HG03460 (cell line): Measurements from ENCODE around the gene SNX20.

Source experiments
- ATAC-seq: cut with Tn5 transposase; IDR thresholded peaks from one replicate; pipeline ENCODE4 v1.9.1; 2021; ENCODE audit not compliant: unreplicated experiment

The SNX20 gene, protein sequence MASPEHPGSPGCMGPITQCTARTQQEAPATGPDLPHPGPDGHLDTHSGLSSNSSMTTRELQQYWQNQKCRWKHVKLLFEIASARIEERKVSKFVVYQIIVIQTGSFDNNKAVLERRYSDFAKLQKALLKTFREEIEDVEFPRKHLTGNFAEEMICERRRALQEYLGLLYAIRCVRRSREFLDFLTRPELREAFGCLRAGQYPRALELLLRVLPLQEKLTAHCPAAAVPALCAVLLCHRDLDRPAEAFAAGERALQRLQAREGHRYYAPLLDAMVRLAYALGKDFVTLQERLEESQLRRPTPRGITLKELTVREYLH

DNA sequence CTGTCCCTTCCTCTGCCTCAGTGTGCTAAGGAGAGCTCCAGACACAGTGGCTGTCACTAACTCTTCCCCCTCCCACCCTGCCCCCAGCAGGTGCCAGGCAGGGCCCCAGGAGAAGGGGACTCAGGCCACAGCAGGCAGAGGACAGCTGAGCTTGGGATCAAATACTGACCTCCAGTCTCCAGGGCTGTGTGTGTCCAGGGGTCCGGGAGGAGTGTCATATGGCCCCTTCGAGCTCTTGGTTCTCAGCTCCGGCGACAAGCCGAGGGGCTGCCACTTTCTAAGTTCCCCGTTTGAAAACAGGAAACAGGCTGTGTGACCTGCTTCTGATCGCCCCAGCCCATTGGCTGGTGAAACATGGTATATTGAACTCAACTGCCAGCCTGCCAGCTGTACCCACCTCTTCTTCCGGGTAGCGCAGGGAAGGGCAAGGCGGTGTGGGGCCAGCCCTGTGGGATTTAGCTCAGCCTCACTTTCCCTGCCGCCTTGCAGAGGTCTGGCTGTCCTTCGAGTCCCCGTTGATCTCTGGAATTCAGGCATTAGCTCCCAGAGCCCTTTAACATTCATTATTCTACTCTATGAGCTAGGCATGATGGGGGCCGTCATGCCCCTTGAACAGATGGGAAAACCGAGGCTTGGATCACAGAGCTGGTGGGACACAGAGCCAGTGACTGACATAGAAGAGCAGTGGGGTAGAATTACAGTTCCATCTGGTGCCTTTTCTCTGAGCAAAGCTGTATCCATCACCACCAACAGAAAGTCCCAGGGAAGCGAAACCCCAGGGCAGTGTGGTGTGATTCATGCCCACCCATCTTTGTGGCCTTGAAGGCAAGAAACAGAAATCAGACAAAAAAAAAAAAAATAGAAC, at the start of gene SNX20:
Gene SNX20, minus strand, starts transcription at position 292 of the 865 bp plus-strand sequence. CDS start 3,786 bp downstream, outside the sequence.
- peak; percentile 54 for ATAC-seq

DNA sequence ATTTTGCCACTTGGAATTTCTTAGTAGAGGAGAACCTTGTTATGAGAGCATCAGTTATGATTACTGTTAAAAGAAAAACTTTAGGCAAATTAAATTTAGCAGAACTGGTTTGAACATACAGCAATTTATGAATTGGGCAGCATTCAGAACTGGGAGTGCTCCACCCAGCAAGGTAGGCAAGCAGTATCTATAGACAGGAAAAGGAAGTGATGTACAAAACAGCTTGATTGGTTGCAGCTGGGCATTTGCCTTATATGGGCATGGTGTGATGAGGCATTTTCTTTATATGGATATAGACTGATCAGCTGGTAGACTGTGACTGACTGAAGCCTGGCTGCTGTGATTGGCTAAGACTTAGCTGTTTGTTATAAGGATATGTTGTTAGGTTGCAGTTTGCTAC, 43.2 kb upstream of the SNX20 start:
- no peak for ATAC-seq

DNA sequence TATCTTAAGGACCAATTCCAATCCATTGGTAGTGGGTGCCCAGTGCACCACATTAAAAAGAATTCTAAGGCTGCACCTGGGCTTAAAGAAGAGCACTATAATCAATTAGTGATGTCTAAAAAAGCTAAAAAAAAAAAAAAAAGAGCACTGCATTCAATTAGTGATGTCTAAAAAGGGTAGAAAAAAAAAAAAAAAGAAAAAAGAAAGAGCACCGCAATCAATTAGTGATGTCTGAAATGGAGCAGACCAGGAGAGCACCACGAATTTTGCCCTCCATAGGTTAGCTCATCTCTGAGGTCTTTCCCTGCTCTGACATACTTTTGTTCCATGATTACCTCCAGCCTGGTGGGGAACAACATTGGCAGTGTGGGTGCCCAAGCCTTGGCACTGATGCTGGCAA, 41.8 kb upstream of the SNX20 start:
- no peak for ATAC-seq

DNA sequence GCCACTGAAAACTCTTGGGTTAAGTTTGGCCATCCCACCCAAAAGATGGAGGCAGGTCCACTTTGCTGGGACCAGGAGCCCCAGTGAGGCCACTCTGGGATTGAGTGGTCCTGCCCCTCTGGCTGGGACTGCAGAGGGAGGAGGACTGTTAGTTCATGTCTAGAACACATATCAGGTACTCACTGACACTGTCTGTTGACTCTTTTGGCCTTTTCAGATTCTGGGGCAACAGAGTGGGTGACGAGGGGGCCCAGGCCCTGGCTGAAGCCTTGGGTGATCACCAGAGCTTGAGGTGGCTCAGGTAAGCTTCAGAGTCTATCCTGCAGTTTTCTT, 41.3 kb upstream of the SNX20 start:
- no peak for ATAC-seq

DNA sequence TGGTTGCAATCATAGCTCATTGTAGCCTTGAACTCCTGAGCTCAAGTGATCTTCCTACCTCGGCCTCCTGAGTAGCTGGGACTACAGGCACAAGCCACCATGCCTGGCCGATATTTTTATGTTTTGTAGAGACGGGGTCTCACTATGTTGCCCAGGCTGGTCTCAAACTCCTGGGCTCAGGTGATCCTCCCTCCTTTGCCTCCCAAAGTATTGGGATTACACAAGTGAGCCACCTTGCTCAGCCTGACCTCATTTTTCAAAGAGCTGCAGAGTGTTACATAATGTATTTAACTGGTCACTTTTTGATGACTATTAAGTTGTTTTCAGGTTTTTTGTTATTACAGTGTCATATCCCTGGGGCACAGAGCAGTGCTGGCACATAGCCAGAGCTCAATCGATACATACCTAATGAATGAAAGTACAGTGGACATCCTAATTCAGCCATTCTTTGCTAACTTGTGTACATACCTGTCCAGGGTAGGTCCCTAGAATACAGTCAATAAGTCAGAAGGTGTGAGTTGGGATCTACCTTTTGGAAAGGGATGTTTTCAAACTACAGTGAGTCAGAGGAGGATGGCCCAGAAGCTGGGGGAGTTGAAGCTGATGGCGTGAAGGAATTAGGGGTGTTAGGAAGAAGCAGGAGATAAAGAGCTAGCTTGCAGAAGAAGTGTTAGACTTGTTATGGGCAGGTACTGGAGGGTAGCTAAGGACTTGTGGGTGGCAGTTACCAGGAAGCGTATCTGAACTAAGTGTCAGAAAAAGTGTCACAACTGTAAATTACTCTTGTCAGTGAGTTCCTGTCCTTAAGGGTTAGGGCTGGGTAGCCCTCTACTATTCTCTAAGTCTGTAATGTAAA, 40.7 kb upstream of the SNX20 start:
- ATAC-seq = no peak

DNA sequence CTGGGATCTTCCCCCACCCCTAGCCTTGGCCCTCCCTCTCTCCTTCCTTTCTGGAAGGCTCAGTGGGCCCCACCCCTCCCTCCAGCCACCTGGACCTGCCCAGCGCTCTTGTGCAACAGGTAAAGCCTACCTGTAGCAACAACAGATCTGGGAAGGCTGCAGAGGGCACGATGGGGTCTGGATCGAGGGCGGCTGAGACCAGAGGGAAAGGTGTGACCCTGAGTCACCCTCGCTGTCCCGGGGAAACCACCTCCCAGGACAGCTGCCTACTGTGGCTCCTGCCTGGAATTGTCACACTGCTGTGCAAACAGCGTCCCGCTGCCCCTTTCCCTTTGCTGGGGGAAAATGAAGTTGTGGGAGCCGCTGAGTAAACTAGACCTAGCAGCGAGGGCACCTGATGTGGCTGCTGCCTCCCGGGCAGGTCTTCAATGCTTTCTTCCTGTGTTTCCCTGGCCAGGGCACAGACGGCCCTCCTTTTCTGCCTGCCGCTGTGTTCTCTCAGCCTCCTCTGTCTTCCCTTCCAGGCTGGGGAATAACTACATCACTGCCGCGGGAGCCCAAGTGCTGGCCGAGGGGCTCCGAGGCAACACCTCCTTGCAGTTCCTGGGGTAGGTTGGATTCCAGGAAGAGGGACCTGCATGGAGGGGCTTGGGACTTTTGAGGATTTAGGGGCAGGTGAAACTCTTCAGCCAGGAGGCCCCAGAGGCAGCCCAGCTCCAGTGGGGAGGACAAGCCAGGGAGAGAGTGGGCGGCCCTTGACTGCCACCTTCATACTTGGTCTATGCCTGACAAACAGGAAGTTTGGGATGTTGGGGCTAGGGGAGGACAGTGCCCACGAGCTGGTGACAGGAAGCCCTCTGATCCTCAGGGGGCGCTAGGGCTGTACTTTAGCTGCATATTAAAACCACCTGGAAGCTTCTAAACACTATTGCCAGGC, 38.6 kb upstream of the SNX20 start:
- no peak for ATAC-seq

DNA sequence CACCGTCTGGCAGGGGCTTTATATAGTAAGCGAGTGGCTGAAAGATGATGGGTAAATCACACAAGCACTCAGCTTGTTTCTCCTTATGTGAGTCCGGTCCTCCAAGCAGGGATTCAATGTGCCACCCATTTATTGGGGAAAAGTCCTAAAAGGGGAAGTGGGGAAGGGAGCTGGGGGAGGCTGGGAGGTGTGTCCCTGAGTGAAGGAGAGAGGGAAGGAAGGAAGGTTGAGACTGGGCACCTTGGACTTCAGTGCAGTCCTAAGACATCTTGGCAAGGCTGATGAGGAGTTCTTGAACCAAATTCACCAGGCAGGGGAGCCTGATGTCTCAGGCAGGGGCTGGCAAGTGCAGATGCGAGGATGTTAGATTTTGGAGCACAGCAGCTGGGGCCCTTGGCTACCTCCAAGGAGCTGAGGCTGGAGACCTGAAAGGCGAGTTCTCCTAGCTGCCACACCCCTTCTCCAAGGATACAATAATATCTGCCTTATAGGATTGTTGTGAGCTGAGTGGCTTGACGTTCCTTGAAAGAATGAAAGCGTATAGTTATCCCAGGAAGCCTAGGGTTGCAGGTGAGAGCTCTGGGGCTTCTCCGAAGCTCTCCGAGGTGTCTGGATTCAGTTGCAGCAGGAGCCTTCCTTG, 37.8 kb upstream of the SNX20 start:
- no peak for ATAC-seq

DNA sequence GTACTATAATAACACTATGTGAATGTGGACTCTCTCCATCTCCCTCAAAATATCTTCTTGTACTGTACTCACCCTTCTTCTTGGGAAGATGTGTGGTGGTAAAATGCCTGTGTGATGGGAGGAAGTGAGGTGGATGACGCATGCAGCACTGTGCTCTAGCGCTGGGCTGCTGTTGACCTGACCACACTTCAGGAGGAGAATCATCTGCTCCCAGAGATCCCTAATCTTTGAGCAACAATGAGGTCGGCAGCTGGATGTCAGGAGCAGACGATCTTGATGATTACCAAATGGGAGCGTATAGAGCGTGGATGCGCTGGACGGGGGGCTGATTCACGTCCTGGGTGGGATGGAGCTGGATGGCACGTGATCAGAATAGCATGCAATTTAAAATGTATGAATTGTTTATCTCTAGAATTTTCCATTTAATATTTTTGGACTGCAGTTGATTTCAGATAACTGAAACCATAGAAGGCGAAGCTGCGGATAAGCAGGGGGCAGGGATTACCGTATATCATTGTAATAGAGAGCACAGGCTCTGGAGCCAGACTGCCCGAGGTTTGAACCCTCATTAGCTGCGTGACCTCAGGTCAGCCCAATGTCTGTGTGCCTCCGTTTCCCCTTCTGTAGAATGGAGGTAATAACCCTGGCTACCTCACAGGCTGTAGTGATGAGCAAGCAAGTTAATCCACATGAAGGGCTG, 37.1 kb upstream of the SNX20 start:
- no peak for ATAC-seq

DNA sequence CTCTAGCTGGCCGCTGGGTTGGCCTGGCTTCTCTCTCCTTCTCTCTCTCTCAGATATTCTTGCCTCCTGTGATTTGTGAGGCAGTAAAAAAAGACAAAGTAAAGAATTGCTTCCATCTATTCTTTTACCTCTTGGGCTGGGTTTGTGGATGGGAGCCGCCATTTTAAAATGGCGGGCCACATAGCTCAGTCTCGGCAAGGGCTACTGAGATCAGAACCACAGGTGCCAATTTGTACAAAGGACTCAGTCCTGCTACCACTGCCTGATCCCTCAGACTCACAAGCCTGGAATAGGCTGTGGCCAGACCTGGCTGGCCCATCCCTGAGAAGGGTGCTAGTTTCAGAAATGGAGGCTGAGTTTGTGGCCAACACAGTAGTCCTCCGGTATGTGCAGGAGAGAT, 36.4 kb upstream of the SNX20 start:
- no peak for ATAC-seq

DNA sequence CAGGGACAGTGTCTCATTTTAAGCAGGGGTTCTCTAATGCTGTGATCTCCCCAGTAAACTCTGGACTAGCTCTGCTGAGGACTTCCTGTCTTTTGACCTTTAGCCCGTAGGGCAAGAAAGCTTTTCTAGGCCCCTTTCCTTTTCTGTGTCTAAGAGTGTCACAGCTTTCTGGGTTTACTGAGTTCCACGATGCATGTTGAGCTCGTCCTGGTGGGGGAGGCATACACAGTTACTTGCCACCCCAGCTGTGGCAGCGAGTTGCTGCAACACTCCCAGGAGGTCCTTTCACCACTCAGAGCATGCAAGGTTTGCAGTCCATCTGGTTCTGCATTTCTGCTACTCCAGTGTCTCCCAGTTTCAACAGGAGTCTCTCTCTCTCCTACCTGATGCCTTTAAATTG, 36.0 kb upstream of the SNX20 start:
- no peak for ATAC-seq

DNA sequence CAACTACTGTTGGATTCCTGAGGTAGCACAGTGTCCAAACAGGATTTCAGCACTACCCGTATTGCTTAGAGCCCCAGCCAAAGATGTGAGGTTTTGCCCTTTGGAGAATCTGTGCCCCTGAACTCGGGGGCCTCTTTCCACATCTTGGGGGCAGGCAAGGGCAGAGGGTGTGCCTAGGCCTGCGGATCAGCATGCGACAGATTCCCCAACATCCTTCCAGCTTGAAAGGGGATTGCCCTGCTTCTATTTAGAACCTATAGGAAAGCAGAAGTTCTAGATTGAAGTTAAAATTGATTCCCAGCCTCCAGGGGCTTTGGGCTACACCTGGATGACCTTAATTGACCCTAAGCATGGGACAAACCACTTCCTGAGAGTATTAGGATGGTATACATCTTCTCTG, 31.8 kb upstream of the SNX20 start:
- no peak for ATAC-seq

DNA sequence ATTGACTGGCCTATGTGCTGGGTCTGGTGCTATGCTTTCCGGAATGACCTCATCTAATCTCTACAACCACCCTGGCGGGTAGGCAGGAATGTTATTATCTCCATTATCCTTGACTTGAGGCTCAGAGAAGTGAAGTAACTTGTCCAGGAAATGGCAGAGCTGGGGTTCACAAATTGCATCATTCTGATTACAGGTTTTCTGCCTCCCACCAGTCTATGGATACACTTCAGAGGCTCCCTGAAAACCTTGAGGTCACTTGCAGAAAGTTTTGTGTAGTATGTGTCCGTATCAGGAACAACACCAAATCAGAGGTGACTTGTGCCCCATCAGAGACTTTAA, 31.4 kb upstream of the SNX20 start:
- no peak for ATAC-seq

DNA sequence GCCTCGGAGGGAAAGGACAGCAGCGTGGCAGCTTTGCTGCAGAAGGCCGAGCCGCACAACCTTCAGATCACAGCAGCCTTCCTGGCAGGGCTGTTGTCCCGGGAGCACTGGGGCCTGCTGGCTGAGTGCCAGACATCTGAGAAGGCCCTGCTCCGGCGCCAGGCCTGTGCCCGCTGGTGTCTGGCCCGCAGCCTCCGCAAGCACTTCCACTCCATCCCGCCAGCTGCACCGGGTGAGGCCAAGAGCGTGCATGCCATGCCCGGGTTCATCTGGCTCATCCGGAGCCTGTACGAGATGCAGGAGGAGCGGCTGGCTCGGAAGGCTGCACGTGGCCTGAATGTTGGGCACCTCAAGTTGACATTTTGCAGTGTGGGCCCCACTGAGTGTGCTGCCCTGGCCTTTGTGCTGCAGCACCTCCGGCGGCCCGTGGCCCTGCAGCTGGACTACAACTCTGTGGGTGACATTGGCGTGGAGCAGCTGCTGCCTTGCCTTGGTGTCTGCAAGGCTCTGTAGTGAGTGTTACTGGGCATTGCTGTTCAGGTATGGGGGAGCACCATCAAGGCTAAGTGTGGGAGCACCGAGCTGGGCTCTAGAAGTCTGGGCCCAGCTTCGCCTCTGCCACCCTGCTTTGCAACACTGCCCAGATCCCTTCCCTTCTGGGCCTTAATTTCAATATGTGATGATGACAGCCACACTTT, 30.9 kb upstream of the SNX20 start:
- ATAC-seq = no peak

DNA sequence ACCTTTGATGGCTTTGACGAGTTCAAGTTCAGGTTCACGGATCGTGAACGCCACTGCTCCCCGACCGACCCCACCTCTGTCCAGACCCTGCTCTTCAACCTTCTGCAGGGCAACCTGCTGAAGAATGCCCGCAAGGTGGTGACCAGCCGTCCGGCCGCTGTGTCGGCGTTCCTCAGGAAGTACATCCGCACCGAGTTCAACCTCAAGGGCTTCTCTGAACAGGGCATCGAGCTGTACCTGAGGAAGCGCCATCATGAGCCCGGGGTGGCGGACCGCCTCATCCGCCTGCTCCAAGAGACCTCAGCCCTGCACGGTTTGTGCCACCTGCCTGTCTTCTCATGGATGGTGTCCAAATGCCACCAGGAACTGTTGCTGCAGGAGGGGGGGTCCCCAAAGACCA, 29.9 kb upstream of the SNX20 start:
- no peak for ATAC-seq

DNA sequence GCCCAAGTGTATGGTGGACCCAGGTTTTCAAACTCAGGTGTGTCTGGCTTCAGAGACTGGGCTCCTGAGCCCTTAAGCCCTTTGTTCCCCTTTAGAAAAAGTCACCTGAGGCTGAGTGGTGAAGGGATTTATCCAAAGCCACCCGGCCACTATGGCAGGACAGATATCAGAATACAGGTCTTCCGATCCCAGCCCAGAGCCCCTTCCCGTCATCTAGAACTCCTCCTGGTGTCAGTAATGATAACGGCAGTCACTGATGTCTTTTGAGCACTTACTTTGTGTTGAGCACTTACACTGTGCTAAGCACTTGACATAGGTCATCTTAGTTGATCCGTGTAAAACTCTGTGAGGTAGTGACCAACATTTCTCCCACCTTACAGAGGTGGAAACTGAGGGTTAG, 28.9 kb upstream of the SNX20 start:
- no peak for ATAC-seq

DNA sequence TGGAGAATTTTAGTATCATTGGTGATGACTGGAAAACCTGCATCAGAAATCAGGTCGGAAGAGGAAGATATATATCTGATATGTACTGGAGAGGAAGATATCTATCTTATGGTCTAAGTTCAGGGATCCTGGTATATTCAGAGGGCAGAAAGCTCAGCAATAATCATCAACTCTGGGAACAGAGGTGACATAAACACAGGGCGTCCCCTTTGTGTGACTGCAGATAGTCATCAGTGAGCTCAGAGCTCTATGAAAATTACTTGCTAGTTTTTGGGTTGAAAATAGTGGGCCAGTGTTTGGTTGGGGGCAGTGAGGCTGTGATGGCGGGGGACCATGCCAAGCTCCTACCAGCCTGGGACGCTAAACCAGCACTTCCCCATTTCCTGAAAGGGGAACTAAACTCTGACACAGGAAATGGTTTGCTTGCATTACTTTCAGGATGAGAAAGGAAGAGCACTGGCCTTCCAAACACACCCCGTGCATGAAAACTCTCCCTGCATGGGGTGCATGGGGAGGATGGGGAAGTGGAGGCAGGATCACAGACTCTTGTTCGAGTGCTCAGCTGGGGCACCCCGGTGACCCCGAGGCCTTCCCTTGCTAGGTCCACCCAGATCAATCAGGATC, 28.1 kb upstream of the SNX20 start:
- no peak for ATAC-seq

DNA sequence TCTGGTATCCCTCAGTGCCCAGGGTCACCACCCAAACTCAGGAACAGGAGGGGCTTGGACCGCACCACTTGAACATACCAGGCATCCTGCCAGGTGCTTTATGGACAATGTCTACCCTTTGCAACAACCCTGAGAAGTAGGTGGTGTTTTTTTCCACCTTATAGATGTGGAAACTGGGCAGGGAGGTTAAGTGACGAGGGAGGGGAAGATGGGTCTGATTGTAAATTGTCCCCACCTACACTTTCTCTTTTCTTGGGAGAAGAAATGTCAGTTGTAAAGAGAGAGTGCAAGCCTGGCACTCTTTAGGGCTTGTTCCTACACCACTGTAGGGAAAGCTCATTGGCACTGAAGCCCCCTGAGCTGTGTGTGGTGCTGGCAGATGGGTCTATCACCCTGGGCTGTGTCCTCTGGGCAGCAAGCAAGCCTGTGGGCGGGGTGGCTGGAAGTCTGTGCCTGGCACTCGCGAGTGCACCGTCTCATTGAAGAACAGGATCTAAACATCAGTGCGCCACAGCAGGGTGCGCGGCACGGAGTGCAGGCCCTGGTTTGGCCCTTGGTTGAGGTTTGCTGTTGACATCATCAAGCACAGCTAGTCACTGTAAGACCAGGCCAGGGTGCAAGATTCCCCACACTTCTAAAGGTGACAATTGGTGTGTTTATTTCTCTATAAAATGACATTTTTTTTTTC, 27.4 kb upstream of the SNX20 start:
- no peak for ATAC-seq

DNA sequence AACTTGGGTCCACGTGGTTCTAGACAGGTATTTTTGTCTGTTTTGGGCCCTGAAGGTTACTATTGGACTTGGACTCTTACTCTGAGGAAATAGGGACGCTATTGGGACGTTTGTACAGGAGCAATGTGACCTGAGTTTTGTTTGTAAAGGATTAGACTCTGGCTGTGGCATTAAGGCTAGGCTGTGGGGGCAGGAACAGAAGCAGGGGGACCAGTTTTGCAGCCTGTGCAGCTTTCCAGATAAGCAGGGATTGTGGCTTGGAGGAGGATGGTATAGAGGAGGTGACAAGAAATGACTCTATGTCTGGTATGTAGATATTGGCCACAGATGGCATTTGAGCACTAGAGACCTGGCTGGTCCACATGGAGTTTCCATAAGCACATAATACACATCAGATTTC, 25.1 kb upstream of the SNX20 start:
- no peak for ATAC-seq
